SIG-M5 treated with dmso at 0.1 percent for 504 hours (cell line): ENCODE data around the gene TMEM150C.
A peak's percentile ranks its signal among the peaks of the same experiment; 100 is the strongest.
"Not testable (repeated sequence)": the region's sequence is repeated elsewhere in the genome, so short reads cannot be mapped to it uniquely, and the experiment has no call there.

Source experiments
- DNase-seq: peaks from one replicate; lab custom pipeline; 2025; ENCODE audit not compliant: unreplicated experiment; lab: John Stamatoyannopoulos, UW

The TMEM150C gene

GRCh38 chr4:82569727-82570126 lies 7.9 kb upstream of the TMEM150C start:
- no peak for DNase-seq

GRCh38 chr4:82569076-82569475 lies 7.3 kb upstream of the TMEM150C start:
- no peak for DNase-seq

- DNase-seq = no peak
These were observed 5.7 kb upstream of the TMEM150C start for GRCh38 chr4:82567444-82567843.

GRCh38 chr4:82562564-82562854 lies 721 bp upstream of the TMEM150C start:
- DNase-seq = no peak

- DNase-seq = no peak
These were observed 669 bp downstream of the TMEM150C start for GRCh38 chr4:82560853-82561785.

- DNase-seq = no peak
These were observed 2.1 kb downstream of the TMEM150C start for GRCh38 chr4:82559735-82560120.

- DNase-seq = not testable (repeated sequence)
These were observed 2.6 kb downstream of the TMEM150C start for GRCh38 chr4:82559090-82559734.

- DNase-seq = no peak
These were observed 6.5 kb downstream of the TMEM150C start for GRCh38 chr4:82555276-82555675.

GRCh38 chr4:82553020-82553419 lies 8.8 kb downstream of the TMEM150C start:
- DNase-seq = no peak

- no peak for DNase-seq
These were observed 10.1 kb downstream of the TMEM150C start for GRCh38 chr4:82551734-82552133.

GRCh38 chr4:82547850-82548249 lies 13.9 kb downstream of the TMEM150C start:
- not testable (repeated sequence) for DNase-seq

GRCh38 chr4:82543131-82543530 lies 18.7 kb downstream of the TMEM150C start:
- DNase-seq = peak; percentile 41

- DNase-seq = no peak
These were observed 19.1 kb downstream of the TMEM150C start for GRCh38 chr4:82542642-82543041.

- DNase-seq = no peak
These were observed 32.5 kb downstream of the TMEM150C start for GRCh38 chr4:82529322-82529721.

GRCh38 chr4:82528868-82529267 lies 32.9 kb downstream of the TMEM150C start:
- no peak for DNase-seq

GRCh38 chr4:82528074-82528473 lies 33.7 kb downstream of the TMEM150C start:
- DNase-seq = no peak

GRCh38 chr4:82525307-82525911 lies 36.4 kb downstream of the TMEM150C start:
- DNase-seq = no peak

GRCh38 chr4:82524570-82525152 lies 37.1 kb downstream of the TMEM150C start:
- no peak for DNase-seq

GRCh38 chr4:82523179-82523578 lies 38.6 kb downstream of the TMEM150C start:
- DNase-seq = no peak

GRCh38 chr4:82522472-82522871 lies 39.3 kb downstream of the TMEM150C start:
- no peak for DNase-seq

- no peak for DNase-seq
These were observed 40.5 kb downstream of the TMEM150C start for GRCh38 chr4:82521283-82521682.

- no peak for DNase-seq
These were observed 42.0 kb downstream of the TMEM150C start for GRCh38 chr4:82519776-82520175.
